H9 (cell line): ENCODE data around the gene LY6G5B. TPM values are rescaled to one million over a fixed set of nuclear protein-coding genes. Genes with fewer than 3 reads are reported as not detected.
A peak's percentile ranks its signal among the peaks of the same experiment; 100 is the strongest.

Experiments
- DNase-seq: peaks from one replicate; pipeline ENCODE4 v3.0.0-alpha.2; 2017
- H2AFZ ChIP-seq: one replicate; pipeline ENCODE4 v1.6.1; 2013; ENCODE audit warnings: mild to moderate bottlenecking, low read length, control low read depth, moderate library complexity
- H2AK5ac ChIP-seq: 2 replicates; pipeline ENCODE4 v1.6.1; 2013; ENCODE audit warnings: low read length, control low read depth, mixed read lengths; ENCODE audit not compliant: insufficient read length
- H2BK120ac ChIP-seq: one replicate; pipeline ENCODE4 v1.6.1; 2013; ENCODE audit warnings: low read depth, mild to moderate bottlenecking, low read length, control low read depth, inconsistent platforms; ENCODE audit not compliant: poor library complexity, severe bottlenecking
- H2BK12ac ChIP-seq: 2 replicates; pipeline ENCODE4 v1.6.1; 2013; ENCODE audit warnings: low read length, control low read depth, mixed read lengths, low read depth; ENCODE audit not compliant: insufficient read length
- H2BK15ac ChIP-seq: 2 replicates; pipeline ENCODE4 v1.6.1; 2013; ENCODE audit warnings: low read depth, low read length, control low read depth
- H2BK20ac ChIP-seq: one replicate; pipeline ENCODE4 v1.6.1; 2013; ENCODE audit warnings: low read depth, mild to moderate bottlenecking, low read length, control low read depth, inconsistent platforms; ENCODE audit not compliant: poor library complexity, severe bottlenecking
- H2BK5ac ChIP-seq: 2 replicates; pipeline ENCODE4 v1.6.1; 2013; ENCODE audit warnings: low read length, control low read depth, mixed read lengths; ENCODE audit not compliant: insufficient read length
- H3K14ac ChIP-seq: 2 replicates; pipeline ENCODE4 v1.6.1; 2013; ENCODE audit warnings: low read length, control low read depth; ENCODE audit not compliant: insufficient read depth
- H3K18ac ChIP-seq: 2 replicates; pipeline ENCODE4 v1.6.1; 2013; ENCODE audit warnings: low read depth, mild to moderate bottlenecking, mixed read lengths, low read length, control low read depth; ENCODE audit not compliant: insufficient read length
- H3K23ac ChIP-seq: 2 replicates; pipeline ENCODE4 v1.6.1; 2013; ENCODE audit warnings: low read length, control low read depth, mixed read lengths, low read depth; ENCODE audit not compliant: insufficient read length
- H3K23me2 ChIP-seq: 2 replicates; pipeline ENCODE4 v1.6.1; 2013; ENCODE audit warnings: low read depth, mild to moderate bottlenecking, mixed read lengths, low read length, control low read depth; ENCODE audit not compliant: insufficient read length, poor library complexity, severe bottlenecking
- H3K27ac ChIP-seq: 2 replicates; pipeline ENCODE4 v1.5.1; 2013; ENCODE audit warnings: low read length, control low read depth, mixed read lengths, low read depth; ENCODE audit not compliant: insufficient read length
- H3K27me3 ChIP-seq: 2 replicates; pipeline ENCODE4 v1.6.1; 2013; ENCODE audit warnings: low read length, control low read depth, inconsistent platforms; ENCODE audit not compliant: insufficient read depth
- H3K4ac ChIP-seq: 2 replicates; pipeline ENCODE4 v1.6.1; 2013; ENCODE audit warnings: low read depth, mild to moderate bottlenecking, control low read depth, inconsistent platforms, low read length, moderate library complexity
- H3K4me1 ChIP-seq: 2 replicates; pipeline ENCODE4 v1.6.1; 2013; ENCODE audit warnings: low read length, control low read depth, inconsistent platforms; ENCODE audit not compliant: insufficient read depth
- H3K4me2 ChIP-seq: 2 replicates; pipeline ENCODE4 v1.6.1; 2013; ENCODE audit warnings: low read length, control low read depth, mixed read lengths; ENCODE audit not compliant: insufficient read length, insufficient read depth
- H3K56ac ChIP-seq: 2 replicates; pipeline ENCODE4 v1.6.1; 2013; ENCODE audit warnings: low read depth, mild to moderate bottlenecking, mixed read lengths, low read length, control low read depth; ENCODE audit not compliant: insufficient read length
- H3K79me1 ChIP-seq: 2 replicates; pipeline ENCODE4 v1.6.1; 2013; ENCODE audit warnings: low read depth, mild to moderate bottlenecking, moderate library complexity, low read length, control low read depth, inconsistent platforms; ENCODE audit not compliant: insufficient read depth, poor library complexity, severe bottlenecking
- H3K79me2 ChIP-seq: 2 replicates; pipeline ENCODE4 v1.6.1; 2013; ENCODE audit warnings: low read length, control low read depth, inconsistent platforms; ENCODE audit not compliant: insufficient read depth
- H3K9ac ChIP-seq: 2 replicates; pipeline ENCODE4 v1.6.1; 2013; ENCODE audit warnings: low read length, control low read depth, mixed read lengths; ENCODE audit not compliant: insufficient read length; ENCODE audit errors: extremely low read depth
- H3K9me3 ChIP-seq: one replicate; pipeline ENCODE4 v1.6.1; 2013; ENCODE audit warnings: low read depth, low read length, inconsistent platforms; ENCODE audit not compliant: control insufficient read depth
- H3T11ph ChIP-seq: one replicate; pipeline ENCODE4 v1.6.1; 2013; ENCODE audit warnings: mild to moderate bottlenecking, low read length, control low read depth, inconsistent platforms
- H4K20me1 ChIP-seq: one replicate; pipeline ENCODE4 v1.6.1; 2013; ENCODE audit not compliant: control insufficient read depth, insufficient read length, insufficient read depth
- H4K5ac ChIP-seq: 2 replicates; pipeline ENCODE4 v1.6.1; 2013; ENCODE audit warnings: low read depth, mild to moderate bottlenecking, mixed read lengths, low read length, control low read depth; ENCODE audit not compliant: insufficient read length
- H4K8ac ChIP-seq: replicated peaks from 2 replicates; pipeline ENCODE4 v1.6.1; 2013; ENCODE audit warnings: low read length, control low read depth, mixed read lengths, low read depth; ENCODE audit not compliant: insufficient read length
- H4K91ac ChIP-seq: 2 replicates; pipeline ENCODE4 v1.6.1; 2013; ENCODE audit warnings: low read depth, mild to moderate bottlenecking, moderate library complexity, mixed read lengths, low read length, control low read depth; ENCODE audit not compliant: insufficient read length
- H3K27ac Mint-ChIP-seq, 3 experiments: 2 replicates in 2 of 3; 3 replicates in 1 of 3; pipeline ENCODE4 v1.8.0; 2020 to 2021; ENCODE audit warnings: mixed read lengths in 3 of 3, mild to moderate bottlenecking in 1 of 3, moderate library complexity in 1 of 3
- H3K27me3 Mint-ChIP-seq: 2 replicates; pipeline ENCODE4 v1.8.0; 2021; ENCODE audit warnings: low read depth, mild to moderate bottlenecking, moderate library complexity, mixed read lengths
- H3K36me3 Mint-ChIP-seq, 3 experiments: 2 replicates in 2 of 3; 3 replicates in 1 of 3; pipeline ENCODE4 v1.8.0; 2020 to 2021; ENCODE audit warnings: low read depth in 3 of 3, mixed read lengths in 3 of 3; ENCODE audit not compliant: insufficient read depth in 1 of 3
- H3K4me1 Mint-ChIP-seq, 2 experiments: 2 replicates each; pipeline ENCODE4 v1.8.0; 2020; ENCODE audit warnings: mixed read lengths in 2 of 2
- H3K4me3 Mint-ChIP-seq, 2 experiments: 2 replicates in 1 of 2; 3 replicates in 1 of 2; pipeline ENCODE4 v1.8.0; 2020 to 2021; ENCODE audit warnings: mild to moderate bottlenecking in 2 of 2, mixed read lengths in 2 of 2, moderate library complexity in 1 of 2
- H3K9me3 Mint-ChIP-seq, 2 experiments: 2 replicates in 1 of 2; 3 replicates in 1 of 2; pipeline ENCODE4 v1.8.0; 2020; ENCODE audit warnings: mild to moderate bottlenecking in 2 of 2, mixed read lengths in 2 of 2, moderate library complexity in 1 of 2
- CTCF ChIP-seq: fragments of 200-600 bp; sonication (generic); conservative IDR thresholded peaks from 3 replicates; pipeline ENCODE4 v1.8.0; 2021; ENCODE audit warnings: antibody characterized with exemption, mild to moderate bottlenecking
- WGBS: extraction: QIAGEN DNeasy Blood & Tissue Kit; methylation state at CpG from one replicate; pipeline ENCODE4 v1.1.7; 2013; ENCODE audit warnings: missing lambda C conversion rate, low lambda C conversion rate, mixed read lengths; ENCODE audit not compliant: insufficient read length; ENCODE audit errors: extremely low coverage; 5-methylcytosine and 5-hydroxymethylcytosine counted together
- total RNA-seq: library from RNA; stranded (reverse); gene quantifications from 2 replicates; pipeline ENCODE4 v1.2.1, GENCODE V29; 2021

The LY6G5B gene
- total RNA-seq, 1 experiment from 2014 or later = 21.6 TPM

- Histone ChIP-seq H2BK120ac (no peak overlapping the region), H3K79me2 (peaks cover 20% of the 10 kb centered on the region), H3K23ac (no peak overlapping the region), H2AK5ac (no peak overlapping the region), H2BK12ac (no peak overlapping the region), H3K9me3 (no peaks in the 10 kb centered on the region), H3K56ac (no peak overlapping the region), H3K4me1 (peaks cover 3% of the 10 kb centered on the region; the same call in 1 of the 2 replicates), H3K23me2 (peaks cover 8% of the 10 kb centered on the region), H2BK5ac (no peak overlapping the region), H3K79me1 (peaks cover 4% of the 10 kb centered on the region), H3T11ph (no peak overlapping the region), H3K4ac (no peak overlapping the region), H4K20me1 (no peaks in the 10 kb centered on the region), H3K27ac (no peak overlapping the region), H3K27me3 (no peaks in the 10 kb centered on the region), H4K91ac (no peak overlapping the region), H2BK20ac (no peak overlapping the region), H4K8ac (no peak overlapping the region), H4K5ac (no peak overlapping the region), H3K4me2 (peak overlapping the region; percentile 92), H3K14ac (no peak overlapping the region), H3K9ac (peak overlapping the region; percentile 91), H2AFZ (no peak overlapping the region), H2BK15ac (no peak overlapping the region), H3K18ac (no peak overlapping the region)
- Mint-ChIP-seq H3K27me3 (no peaks in the 10 kb centered on the region), H3K4me1 (peaks cover 14 to 16% of the 10 kb centered on the region in 2 experiments), H3K27ac (peak overlapping the region; percentile 32 to 99 (median 98); a peak in 6 of 7 replicates), H3K4me3 (peak overlapping the region; percentile 93 to 98), H3K9me3 (no peaks in the 10 kb centered on the region; a peak in 1 of 5 replicates), H3K36me3 (peaks cover 53 to 59% (median 59%) of the 10 kb centered on the region in 3 experiments)
- DNase-seq = no peak
- WGBS = no CpG with 5 or more reads among the region's 4 CpGs
- no peak for TF ChIP-seq CTCF
Observed at GRCh38 chr6:31621991-31622390, 47.8 kb upstream of the LY6G5B start.
